RWPE1 (cell line): ENCODE results near the gene CTAGE6.
"Not testable (repeated sequence)": the region's sequence is repeated elsewhere in the genome, so short reads cannot be mapped to it uniquely, and the experiment has no call there.

Source experiments
- CTCF ChIA-PET: fragments of 350-600 bp; sonication (Branson Sonifier 250); formaldehyde crosslinking; extraction: SDS; loops from one replicate; lab custom pipeline; 2021; lab: Yijun Ruan, JAX
- POLR2A ChIA-PET: fragments of 400-600 bp; formaldehyde crosslinking; extraction: SDS; loops from one replicate; lab custom pipeline; 2020; ENCODE audit warnings: antibody characterized with exemption; ENCODE audit not compliant: low non-redundant PET; lab: Yijun Ruan, JAX
- DNase-seq: peaks from one replicate; pipeline ENCODE4 v3.0.0; 2012; ENCODE audit warnings: low spot score
- H3K27ac ChIP-seq: fragments of 450-650 bp; 2 replicates; pipeline ENCODE4 v1.5.1; 2017

CTAGE6 gene

DNA sequence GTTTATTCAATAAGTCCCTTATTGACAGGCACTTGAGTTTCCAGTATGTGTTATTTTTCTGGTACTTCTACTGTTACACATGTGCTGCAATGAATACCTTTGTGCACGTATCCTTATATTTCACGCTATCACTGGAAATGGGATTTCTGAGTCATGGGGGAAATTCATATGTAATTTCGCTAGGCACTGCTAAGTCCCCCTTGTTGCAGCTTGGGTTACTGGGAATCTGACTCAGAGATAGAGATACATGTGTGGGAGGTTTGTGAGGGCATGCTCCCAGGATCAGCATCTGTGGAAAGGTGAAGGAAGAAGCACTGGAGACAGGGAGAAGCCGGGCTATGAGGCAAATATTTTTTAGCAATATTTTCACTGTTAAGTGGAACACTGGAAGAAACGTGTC lies 47.6 kb downstream of the CTAGE6 start:
- POLR2A ChIA-PET, CTCF ChIA-PET, H3K27ac ChIP-seq, DNase-seq: not testable (repeated sequence)
